ENCODE data around the gene TMPRSS13.

The TMPRSS13 gene

DNA sequence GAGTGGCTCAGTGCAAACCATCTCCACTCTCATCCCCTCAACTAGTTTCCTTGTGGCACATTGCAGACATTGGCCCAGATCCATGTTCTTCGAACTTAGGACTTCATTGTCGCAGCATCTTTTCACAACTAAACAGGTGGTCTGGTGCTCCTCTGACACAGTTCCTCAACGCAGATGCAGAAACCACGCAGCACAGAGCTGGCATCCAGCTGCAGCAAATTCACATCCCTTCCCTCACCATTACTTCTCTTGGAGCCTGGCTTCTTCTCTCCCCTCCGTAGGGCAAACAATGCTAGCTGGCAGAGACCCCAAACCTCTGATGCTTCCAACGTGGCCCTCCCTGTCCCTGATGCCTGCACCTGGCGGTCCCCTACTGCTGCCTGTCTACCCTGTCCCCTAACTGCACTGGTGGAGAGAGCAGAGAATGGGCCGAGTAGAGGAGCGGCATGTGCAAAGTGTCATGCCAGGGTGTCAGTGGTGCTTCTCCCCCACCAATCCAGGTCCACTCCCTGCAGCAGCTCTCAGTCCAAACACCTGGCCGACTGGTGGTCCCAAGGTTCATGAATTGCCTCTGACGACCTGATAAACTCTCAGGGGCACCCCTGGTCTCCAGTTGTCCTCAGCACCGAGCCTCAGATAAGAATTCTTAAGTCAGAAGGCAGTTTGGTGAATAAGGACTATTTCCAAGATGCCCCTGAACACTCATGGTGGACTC is 18.1 kb downstream of the TMPRSS13 start:
- DNase-seq: no peak

GRCh38 chr11:117910525-117910924 is 18.7 kb downstream of the TMPRSS13 start:
- peak; percentile 4 for DNase-seq

- peak; percentile 31 for DNase-seq
These were observed 19.4 kb downstream of the TMPRSS13 start for GRCh38 chr11:117909611-117910382.

DNA sequence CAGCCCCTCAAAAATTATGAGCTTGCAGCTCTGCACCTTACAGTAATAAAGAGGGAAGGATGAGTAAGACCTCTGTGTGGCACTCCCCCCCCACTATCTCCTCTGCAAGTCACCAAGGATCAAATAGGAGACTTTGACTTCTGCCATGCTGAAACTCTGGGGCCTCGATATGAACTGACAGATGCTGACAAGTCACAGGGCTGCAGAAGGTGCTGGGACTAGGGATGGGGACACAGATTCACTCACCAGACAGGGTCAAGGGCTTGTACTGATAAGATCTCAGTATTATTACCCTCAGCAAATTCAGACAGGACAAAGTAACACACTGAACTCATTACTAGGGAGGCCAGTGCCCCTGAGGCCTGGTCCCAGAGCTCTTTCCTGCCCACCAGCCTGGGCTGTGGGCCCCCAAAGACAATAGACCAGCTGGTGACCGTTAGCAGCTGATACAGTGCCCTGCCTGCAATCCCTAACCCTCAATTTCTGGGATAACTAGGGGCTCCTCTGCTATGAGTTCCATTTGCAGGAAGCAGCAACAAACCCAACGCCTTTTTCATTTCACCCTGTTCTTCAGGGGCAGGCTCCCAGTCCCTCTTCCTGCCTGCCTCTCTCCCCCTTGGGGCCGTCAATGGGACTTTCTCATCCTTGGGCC is 20.1 kb downstream of the TMPRSS13 start:
- peak; percentile 15 for DNase-seq

- peak; percentile 31 for DNase-seq
These were observed 20.9 kb downstream of the TMPRSS13 start for GRCh38 chr11:117908109-117908895.

- DNase-seq: peak; percentile 82
These were observed 21.7 kb downstream of the TMPRSS13 start for GRCh38 chr11:117907276-117908108.

- no peak for DNase-seq
These were observed 22.5 kb downstream of the TMPRSS13 start for GRCh38 chr11:117906710-117907109.

- DNase-seq: peak; percentile 30
These were observed 23.1 kb downstream of the TMPRSS13 start for GRCh38 chr11:117906126-117906525.

DNA sequence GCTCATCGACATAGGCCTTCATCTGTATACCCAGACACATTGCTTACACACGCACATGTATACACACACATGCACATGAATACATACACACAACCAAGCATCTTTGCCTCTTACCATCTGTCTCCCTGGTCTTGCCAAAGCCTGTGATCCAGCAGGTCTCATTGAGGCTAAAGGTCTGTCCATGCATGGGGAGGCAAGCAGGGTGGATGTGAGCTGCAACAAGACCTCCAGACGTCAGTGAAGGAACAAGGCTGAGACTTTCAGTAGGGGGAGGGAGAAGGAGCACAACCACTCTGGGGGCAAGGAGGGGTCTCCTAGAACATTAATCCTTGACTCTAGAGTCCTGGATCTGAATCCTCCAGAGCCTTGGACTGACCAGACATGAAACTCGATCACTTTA is 23.7 kb downstream of the TMPRSS13 start:
- DNase-seq: peak; percentile 10

DNA sequence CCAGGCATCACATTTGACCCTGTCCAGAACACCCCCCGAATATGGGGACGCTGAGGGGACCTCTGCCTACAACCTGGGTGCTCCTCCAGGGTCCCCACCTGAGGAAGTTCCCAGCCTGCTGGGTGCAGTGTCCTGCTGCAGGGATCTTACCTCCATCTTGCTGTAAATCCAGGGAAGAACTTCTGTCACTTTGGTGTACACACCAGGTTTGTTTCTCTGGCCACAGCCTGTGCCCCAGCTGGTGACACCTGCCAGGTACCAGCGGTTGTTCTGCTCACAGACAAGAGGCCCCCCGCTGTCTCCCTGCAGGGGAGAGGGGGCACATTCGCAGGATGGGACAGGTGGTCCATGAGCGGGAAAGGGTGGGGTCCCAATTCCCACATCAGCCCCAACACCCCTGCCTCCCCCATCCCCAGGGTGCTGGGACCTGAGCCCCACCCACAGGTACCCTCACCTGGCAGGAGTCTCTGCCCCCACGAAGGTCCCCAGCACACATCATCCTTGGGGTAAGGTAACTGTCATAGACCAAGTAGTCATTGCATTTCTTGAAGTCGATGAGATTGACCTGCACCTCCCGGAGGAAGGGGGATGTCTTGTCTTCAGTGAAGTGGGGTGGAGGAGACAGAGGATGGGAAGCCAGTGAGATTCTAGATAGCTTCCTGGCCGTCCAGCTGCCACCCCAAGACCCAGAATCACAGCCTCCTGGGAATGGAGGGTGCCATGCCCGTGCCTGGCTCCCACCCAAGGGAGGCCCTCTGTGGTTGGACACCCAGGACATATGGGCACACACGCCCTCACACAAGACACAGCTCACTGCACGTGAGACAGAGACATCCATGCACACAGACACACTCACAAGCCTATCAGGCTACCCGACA is 25.5 kb downstream of the TMPRSS13 start:
- peak; percentile 38 for DNase-seq

DNA sequence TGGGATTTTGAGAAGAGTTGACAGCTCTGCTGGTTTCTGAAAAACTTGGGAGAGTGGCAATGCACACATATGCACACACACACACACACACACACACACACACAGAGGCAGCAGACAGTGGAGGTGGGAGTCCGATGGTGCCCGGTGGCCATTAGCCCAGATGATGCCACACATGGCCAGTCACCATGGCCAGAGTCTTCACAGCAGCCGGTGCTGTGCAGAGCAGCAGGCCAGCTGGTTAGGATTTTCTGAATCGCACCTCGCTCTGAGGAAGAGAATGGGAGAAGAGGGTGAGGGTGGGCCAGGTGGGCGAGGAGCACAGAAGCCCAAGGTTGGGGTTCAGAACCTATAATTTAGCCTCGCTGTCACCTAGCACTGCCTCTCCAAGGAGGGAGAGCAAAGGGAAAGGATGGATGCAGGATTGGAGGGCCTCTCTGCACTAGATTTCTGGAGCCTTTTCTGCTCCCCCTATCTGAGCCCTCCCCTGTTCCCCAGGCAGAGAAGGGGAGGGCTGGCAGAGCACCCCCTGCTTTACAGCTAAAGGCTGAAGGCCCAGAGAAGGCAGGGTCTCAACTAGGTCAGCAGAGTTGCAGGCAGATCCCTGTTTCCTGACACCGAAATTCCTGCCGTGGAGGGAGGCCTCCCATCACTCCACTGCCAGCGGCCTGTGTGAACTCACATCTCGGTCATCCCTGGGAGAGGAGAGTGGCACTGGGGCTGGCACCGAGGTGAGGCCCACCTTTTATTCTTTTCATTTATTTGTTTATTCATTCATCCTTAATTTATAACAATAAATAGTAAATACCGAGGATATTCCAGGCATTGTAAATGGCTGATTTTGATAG is 27.0 kb downstream of the TMPRSS13 start:
- peak; percentile 16 for DNase-seq

DNA sequence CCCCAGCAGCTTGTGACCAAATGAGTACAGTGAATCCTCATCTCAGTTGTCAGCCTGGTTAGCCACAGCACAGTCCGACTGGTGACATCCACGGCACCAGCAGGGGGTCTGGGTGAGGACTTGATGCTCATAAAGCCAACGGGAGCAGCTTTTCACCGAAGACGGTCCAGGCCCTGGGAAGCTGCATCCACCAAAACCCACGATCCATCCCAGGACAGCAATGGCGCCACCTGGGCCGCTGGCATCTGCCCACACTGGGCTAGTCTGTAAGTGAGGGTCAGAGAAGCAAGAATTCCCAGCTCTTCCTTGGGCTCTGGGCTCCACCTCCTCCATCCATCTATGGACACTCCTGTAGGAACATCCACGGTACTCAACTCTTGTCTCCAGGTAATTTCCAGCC is 27.6 kb downstream of the TMPRSS13 start:
- peak; percentile 19 for DNase-seq

- peak; percentile 3 for DNase-seq
These were observed 28.3 kb downstream of the TMPRSS13 start for GRCh38 chr11:117900720-117901440.

DNA sequence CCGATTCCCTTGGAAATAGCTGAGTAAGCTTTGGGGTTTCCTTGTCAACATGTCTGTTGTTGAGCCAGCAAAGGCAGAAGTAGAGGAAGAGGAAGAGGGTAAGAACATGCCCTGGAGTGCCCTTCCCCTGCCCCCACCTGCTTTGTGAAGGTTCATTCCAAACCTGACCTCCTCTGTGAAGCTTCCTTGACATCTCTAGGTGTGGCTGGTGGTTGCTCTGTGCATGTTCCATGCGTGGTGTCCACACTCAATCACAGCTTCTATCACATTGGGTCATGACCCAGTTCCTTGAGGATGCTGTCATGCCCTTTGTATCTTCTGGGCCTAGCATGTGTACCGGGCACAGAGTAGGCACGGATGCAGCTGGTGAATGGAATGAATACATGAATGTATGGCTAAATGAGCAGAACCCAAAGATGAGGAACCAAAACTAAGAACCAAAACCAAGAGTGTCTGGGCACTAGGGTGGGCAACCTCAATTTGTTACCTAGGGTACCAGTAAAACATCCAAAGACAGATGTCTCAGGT is 29.0 kb downstream of the TMPRSS13 start:
- peak; percentile 32 for DNase-seq

DNA sequence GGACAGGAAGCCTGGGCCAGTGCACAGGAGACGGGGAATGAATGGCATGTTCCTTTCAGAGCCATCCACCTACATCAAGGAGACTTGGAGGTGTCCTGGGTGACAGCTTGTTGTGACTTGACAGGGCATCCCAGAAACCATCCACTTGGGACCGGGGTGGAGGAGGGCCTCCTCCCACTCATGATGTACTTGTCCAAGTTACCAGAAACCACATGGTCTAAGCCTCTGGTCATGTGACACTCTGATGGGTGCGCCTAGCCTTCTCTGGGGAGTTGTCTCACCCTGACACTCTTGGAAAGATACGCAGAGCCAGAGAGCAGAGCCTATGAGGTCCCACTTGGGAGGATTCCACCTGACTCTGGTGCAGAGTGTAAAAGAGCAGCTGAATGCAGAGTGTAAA is 31.1 kb downstream of the TMPRSS13 start:
- DNase-seq: peak; percentile 13

DNA sequence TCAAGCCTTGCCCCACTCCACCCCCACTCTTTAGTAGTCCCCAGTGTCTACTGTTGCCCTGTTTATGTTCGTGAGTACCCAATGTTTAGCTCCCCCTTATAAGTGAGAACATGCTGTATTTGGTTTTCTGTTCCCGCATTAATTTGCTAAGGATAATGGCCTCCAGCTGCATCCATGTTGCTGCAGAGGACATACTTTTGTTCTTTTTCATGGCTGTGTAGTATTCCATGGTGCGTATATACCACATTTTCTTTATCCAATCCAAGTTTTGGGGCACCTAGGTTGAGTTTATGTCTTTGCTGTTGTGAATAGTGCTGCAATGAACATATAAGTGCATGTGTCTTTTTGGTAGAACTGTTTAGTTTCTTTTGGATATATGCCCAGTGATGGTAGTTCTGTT is 36.6 kb downstream of the TMPRSS13 start:
- no peak for DNase-seq

DNA sequence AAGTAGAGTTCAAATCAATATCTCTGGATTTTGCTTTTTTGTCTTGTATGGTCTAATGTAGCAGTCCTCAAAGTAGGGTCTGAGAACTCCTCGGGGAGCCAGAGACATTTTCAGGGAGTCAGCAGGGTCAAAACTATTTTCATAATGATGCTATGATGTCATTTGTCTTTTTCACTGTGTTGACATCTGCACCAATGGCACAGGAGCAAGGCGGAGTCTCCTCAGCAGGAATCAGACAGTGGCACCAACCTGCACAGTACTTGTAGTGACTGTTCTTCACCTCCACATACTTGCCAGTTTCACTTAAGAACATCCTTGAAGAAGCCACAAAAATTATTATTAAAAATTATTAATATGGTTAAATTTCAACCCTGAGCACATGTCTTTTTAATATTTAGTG is 37.8 kb downstream of the TMPRSS13 start:
- peak; percentile 13 for DNase-seq

- DNase-seq: no peak
These were observed 41.0 kb downstream of the TMPRSS13 start for GRCh38 chr11:117888139-117888566.

Data from right forelimb (tissue), 1 donor.